Measurements from ENCODE around the gene KIFC1.

GRCh38 chr6:33433544-33434191 lies 42.0 kb downstream of the KIFC1 start:
- TF ChIP-seq CTCF (IDR thresholded peaks at IDR 0.05) (no peak), POLR2A (IDR thresholded peaks at IDR 0.05) (no peak), EP300 (IDR thresholded peaks at IDR 0.05) (no peak)

Measured in suprapubic skin (tissue), 3 donors.